Kidney (tissue), 14 donors: ENCODE measurements around the gene ESYT2. TPM values are rescaled to one million over a fixed set of nuclear protein-coding genes. Genes with fewer than 3 reads are reported as not detected.

ENCODE experiments used
- DNase-seq, 5 donors: peaks; one replicate each; pipeline ENCODE4 v3.0.0-alpha.2; 2013 to 2020
- FAIRE-seq: peaks from 2 replicates; lab custom pipeline; 2012; peaks lifted over from hg19 to GRCh38; lab: Jason Lieb, UNC
- H3K27ac ChIP-seq, 2 donors: one replicate each; pipeline ENCODE4 v1.7.0; 2013; ENCODE audit warnings: low read depth in 2 of 2, low read length in 2 of 2, inconsistent platforms in 1 of 2
- H3K27me3 ChIP-seq: one replicate; pipeline ENCODE4 v1.7.1; 2013; ENCODE audit warnings: low read length, inconsistent platforms; ENCODE audit not compliant: control insufficient read depth, insufficient read depth
- H3K36me3 ChIP-seq, 3 donors: one replicate each; pipeline versions ENCODE4 v1.7.0 to v1.7.1; 2013; ENCODE audit warnings: low read length in 3 of 3, control low read depth in 1 of 3, inconsistent platforms in 1 of 3; ENCODE audit not compliant: insufficient read depth in 3 of 3, control insufficient read depth in 2 of 3
- H3K4me1 ChIP-seq, 3 donors: one replicate each; pipeline versions ENCODE4 v1.7.0 to v1.7.1; 2013; ENCODE audit warnings: low read length in 3 of 3, inconsistent platforms in 1 of 3, low read depth in 1 of 3; ENCODE audit not compliant: control insufficient read depth in 2 of 3, insufficient read depth in 2 of 3
- H3K4me3 ChIP-seq, 3 donors: one replicate each; pipeline versions ENCODE4 v1.7.0 to v1.8.1; 2013; ENCODE audit warnings: low read length in 3 of 3, control low read depth in 1 of 3, inconsistent platforms in 1 of 3
- H3K9ac ChIP-seq, 3 donors: one replicate each; pipeline versions ENCODE4 v1.7.0 to v1.7.1; 2013; ENCODE audit warnings: low read length in 3 of 3, control low read depth in 1 of 3, inconsistent platforms in 1 of 3
- H3K9me3 ChIP-seq, 3 donors: one replicate each; pipeline versions ENCODE4 v1.7.0 to v1.7.1; 2013; ENCODE audit warnings: low read length in 3 of 3, control low read depth in 1 of 3, inconsistent platforms in 1 of 3; ENCODE audit not compliant: control insufficient read depth in 2 of 3, insufficient read depth in 1 of 3
- CTCF ChIP-seq: IDR thresholded peaks from 3 replicates; pipeline ENCODE4 v1.5.1; 2012; ENCODE audit warnings: mild to moderate bottlenecking, moderate library complexity, borderline replicate concordance; ENCODE audit not compliant: insufficient read depth; ENCODE audit errors: extremely low read depth
- intact Hi-C: fragments of 100-400 bp; cut with DNase I; formaldehyde crosslinking; loops from one replicate; pipeline ENCODE4 v1.11.1; 2022
- polyA plus RNA-seq: library from polyadenylated mRNA; stranded (reverse); fragments of 350-450 nt; fragmentation: Illumina TruSeq; extraction: RNeasy Lipid Tissue Mini Kit (QIAGEN cat#74804); gene quantifications from one replicate; pipeline ENCODE4 v1.2.3, GENCODE V29; 2014; ENCODE audit warnings: low read depth, low replicate concordance; ENCODE audit not compliant: insufficient read depth
- total RNA-seq: library from RNA; stranded (reverse); fragmentation: NEBNext Ultra II Directional; extraction: Animal tissue kit (Norgen Biotek cat#: 25700); gene quantifications from one replicate; pipeline ENCODE4 v1.2.1, GENCODE V29; 2021
- donor health status: control.
- donor health status: control.
- donor health status: control.
- donor health status: control.
- donor health status: control.
- donor health status: DM: yes; HTN: yes; CAD: no.
- donor health status: Normal renal cell carcinoma (clear cell type).

The ESYT2 gene
- total and polyA plus RNA-seq, 2 donors from 2014 or later, result 19.4 to 95.8 TPM

DNA sequence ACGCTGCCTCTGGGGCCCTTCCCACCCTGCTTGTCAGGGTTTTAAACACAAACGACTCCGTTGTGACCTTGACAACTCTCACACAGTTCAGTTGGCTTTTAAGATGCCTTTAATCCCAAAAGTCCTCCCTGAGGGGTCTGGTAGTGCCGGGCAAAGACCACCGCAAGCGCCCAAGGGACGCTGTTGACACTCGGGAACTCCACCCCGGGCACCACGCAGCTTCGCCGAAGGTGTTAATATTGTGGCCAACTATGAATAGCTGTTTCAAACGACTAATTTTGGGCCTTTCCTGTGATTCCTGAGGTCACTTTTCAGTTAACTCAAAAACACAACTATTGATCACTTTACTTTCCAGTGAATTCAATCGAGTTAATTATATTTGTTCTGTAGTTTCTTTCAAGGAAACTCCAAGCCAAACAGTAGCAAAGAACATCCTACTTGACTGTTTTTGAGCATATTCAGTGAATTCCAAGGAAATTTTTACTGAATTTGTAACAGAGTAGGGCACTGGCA is 958 bp upstream of the ESYT2 start:
- TF ChIP-seq CTCF, result no peak
- no peaks in the 10 kb centered on the region for H3K36me3 ChIP-seq
- no peaks in the 10 kb centered on the region for H3K27me3 ChIP-seq
- H3K9ac ChIP-seq, result peak overlapping the region; percentile 33 to 97 (median 50)
- no peaks in the 10 kb centered on the region for H3K9me3 ChIP-seq
- peak overlapping the region; percentile 57 to 85 (median 68) for H3K4me3 ChIP-seq
- no peak for FAIRE-seq
- peaks cover 2 to 5% (median 5%) of the 10 kb centered on the region in 3 donors for H3K4me1 ChIP-seq
- H3K27ac ChIP-seq, result peak overlapping the region; percentile 99
- intact Hi-C loops, result no loop called here
- no peak for DNase-seq

GRCh38 chr7:158829021-158829341 is 328 bp downstream of the ESYT2 start:
- no peaks in the 10 kb centered on the region for H3K27me3 ChIP-seq
- FAIRE-seq, result no peak
- H3K9me3 ChIP-seq, result no peaks in the 10 kb centered on the region
- DNase-seq, result peak in 4 of 5 donors; percentile 69 to 90 (median 82)
- no peaks in the 10 kb centered on the region for H3K36me3 ChIP-seq
- H3K27ac ChIP-seq, result peak overlapping the region; percentile 98 to 99
- peak; percentile 6 for TF ChIP-seq CTCF
- peaks cover 2 to 9% (median 5%) of the 10 kb centered on the region in 3 donors for H3K4me1 ChIP-seq
- H3K9ac ChIP-seq, result peak overlapping the region in 2 of 3 donors; percentile 58 to 81
- intact Hi-C loops, result no loop called here
- H3K4me3 ChIP-seq, result peak overlapping the region; percentile 56 to 81 (median 64)

DNA sequence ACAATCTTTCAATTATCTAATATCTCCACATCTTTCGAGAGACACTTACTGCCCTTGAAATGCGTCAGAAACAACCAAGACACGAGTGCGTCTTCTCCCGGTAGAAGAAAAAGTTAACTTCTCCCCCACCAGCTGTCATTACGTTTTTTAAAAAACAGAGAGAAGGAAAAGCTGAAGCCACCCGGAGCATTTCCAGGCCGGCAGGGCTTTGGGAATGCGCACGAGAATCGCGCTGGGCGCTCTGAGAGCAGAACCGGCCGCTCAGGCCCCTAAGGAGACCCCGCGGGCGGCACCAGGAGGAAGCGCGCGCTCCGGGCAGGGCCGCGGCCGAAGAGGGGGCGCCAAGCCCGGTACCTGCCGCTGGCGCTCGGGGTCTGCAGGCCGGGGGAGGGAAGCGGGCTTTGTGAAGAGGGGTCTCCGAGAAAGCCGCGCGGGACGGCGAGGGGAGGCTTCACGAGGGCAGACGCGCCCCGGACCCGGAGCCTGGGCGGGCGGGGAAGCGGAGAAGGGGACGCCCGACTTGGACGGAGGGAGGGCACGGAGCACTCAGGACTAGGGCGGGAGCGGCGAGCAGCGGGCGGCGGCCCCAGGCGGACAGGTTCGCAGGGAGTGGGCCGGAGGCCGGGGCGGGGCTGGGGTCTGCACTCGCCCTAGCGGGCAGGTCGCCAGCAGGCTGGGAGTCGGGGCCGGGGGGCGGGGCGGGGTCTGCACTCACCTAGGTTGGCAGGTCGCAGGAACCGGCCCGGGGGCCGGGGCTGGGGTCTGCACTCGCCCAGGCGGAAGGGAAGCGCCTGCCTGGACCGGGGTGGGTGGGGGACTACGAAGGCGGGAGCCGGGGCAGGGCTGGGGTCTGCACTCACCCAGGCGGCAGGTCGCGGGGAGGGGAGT is 932 bp downstream of the ESYT2 start:
- no peaks in the 10 kb centered on the region for H3K27me3 ChIP-seq
- peaks cover 2 to 9% (median 5%) of the 10 kb centered on the region in 3 donors for H3K4me1 ChIP-seq
- peak in 4 of 5 donors; percentile 54 to 93 (median 64) for DNase-seq
- no peak for FAIRE-seq
- peak overlapping the region; percentile 65 to 81 (median 78) for H3K4me3 ChIP-seq
- H3K9ac ChIP-seq, result peak overlapping the region; percentile 38 to 81 (median 58)
- no peaks in the 10 kb centered on the region for H3K36me3 ChIP-seq
- TF ChIP-seq CTCF, result no peak
- no peaks in the 10 kb centered on the region for H3K9me3 ChIP-seq
- intact Hi-C loops, result no loop called here
- peak overlapping the region; percentile 98 to 99 for H3K27ac ChIP-seq
